ENCODE measurements around the gene ALS2CL.
A peak's percentile ranks its signal among the peaks of the same experiment; 100 is the strongest.

Gene ALS2CL

DNA sequence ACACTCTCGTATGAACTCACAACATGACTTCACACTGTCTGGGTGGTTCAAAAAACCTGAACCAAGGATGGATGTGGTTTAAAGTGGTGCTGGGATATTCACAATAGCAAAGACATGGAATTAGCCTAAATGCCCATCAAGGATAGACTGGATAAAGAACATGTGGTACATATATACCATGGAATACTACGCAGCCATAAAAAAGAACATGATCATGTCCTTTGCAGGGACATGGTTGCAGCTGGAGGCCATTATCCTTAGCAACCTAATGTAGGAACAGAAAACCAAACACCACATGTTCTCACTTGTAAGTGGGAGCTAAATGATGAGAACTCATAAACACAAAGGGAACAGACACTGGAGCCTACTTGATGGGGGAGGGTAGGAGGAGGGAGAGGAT lies 27.5 kb upstream of the ALS2CL start:
- TF ChIP-seq, protein P1, sequence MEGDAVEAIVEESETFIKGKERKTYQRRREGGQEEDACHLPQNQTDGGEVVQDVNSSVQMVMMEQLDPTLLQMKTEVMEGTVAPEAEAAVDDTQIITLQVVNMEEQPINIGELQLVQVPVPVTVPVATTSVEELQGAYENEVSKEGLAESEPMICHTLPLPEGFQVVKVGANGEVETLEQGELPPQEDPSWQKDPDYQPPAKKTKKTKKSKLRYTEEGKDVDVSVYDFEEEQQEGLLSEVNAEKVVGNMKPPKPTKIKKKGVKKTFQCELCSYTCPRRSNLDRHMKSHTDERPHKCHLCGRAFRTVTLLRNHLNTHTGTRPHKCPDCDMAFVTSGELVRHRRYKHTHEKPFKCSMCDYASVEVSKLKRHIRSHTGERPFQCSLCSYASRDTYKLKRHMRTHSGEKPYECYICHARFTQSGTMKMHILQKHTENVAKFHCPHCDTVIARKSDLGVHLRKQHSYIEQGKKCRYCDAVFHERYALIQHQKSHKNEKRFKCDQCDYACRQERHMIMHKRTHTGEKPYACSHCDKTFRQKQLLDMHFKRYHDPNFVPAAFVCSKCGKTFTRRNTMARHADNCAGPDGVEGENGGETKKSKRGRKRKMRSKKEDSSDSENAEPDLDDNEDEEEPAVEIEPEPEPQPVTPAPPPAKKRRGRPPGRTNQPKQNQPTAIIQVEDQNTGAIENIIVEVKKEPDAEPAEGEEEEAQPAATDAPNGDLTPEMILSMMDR (conservative IDR thresholded peaks at IDR 0.05; ENCODE audit: low read depth, low read length), result no peak
- DNase-seq (ENCODE audit: low read depth), result no peak
- no peak overlapping the region for H3K4me3 ChIP-seq (ENCODE audit: low read length)

DNA sequence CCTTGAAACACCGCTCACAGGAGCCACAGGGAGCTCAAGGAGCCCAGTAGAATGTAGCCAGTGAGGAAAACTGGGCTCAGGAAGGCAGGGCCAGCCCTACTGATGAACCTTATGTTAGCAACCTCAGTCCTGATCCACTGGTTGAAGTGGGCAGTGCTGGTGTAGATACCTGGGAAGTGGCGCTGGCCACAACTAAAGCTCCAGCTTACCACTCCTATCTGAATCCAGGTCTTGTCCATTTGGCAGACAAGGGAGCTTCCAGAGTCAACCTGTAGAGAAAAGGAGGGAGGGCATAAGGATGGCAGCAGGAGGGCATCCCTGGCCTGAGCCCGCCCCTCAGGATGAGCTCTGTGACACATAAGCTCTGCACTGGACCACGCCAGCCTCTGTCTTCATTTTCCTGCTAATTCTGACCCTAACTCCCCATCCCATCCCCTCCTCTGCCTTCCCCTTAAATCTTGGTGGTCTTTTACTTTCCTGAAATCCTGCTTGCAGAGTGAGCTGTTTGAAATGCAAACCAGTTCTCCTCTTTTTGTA lies 26.3 kb upstream of the ALS2CL start:
- DNase-seq (ENCODE audit: low read depth), result no peak

DNA sequence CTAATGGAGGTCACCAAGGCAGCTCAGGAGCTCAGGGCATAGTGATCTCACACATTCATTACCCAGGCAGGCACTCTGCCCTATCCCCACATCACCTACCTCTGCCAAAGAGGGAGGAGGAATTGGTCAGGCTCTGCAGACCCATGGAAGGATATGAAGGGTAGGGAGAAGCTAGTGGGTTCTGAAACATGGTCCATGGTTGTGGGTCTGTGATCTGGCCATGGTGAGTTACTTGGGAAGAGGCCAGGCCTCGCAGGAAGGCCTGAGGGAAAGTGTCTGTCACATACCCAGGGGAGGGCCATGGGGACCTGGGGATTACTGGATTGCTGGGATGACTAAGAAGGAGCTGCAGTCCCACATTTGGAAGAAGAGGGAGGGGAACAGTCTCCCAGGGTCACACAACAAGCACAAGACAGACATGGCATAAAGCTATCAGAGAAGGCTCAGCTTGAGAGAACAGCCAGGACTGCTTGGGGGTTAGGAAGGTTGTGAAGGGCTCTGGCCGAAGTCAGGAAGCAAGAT lies 25.6 kb upstream of the ALS2CL start:
- no peak overlapping the region for H3K4me3 ChIP-seq (ENCODE audit: low read length)
- TF ChIP-seq, protein P1 (conservative IDR thresholded peaks at IDR 0.05; ENCODE audit: low read depth, low read length), result no peak
- no peak for DNase-seq (ENCODE audit: low read depth)

More for the DNA sequence above, 26.3 kb upstream of the ALS2CL start:
- TF ChIP-seq, protein P1 (conservative IDR thresholded peaks at IDR 0.05; ENCODE audit: low read depth, low read length), result no peak
- no peak overlapping the region for H3K4me3 ChIP-seq (ENCODE audit: low read length)

DNA sequence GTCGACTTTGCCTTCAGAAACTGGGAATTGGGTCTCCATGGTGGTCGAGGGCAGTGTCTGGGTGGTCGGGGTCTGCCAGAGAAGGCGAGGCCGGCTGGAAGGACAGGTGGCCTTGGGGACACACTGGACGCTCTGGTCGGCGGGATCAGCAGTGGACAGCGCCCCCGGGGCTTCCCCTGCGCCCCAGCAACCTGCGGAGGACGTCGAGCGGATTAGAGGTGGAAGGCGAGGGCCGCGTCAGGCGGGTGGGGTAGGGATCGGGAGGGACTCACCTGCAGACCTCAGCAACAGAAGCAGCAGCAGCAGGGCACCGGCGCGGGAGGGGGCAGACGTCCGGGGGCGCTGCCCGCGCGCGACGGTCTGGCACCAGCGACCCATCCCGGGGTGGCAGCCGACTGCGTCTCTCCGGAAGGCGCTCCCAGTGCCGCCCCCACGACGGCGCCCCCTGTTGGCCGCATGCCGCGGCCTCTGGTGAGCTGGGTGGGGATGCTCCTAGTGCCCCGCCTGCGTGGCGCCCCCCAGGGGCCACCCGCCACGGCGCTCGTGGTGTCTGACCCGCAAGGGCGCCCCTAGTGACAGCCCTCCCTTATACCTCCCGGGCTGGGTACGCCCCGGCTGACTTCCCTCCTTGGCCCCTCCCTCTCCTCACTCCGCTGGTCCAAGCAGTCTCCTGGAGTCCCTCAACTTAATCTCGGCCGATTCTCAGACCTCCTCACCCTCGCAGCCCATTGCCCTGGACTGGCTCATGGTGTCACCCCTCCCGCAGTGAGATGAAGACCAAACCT lies 24.2 kb upstream of the ALS2CL start, which contains the start of gene PRSS50:
TSS of gene PRSS50 (minus strand) at position 423 of the 785 bp plus-strand sequence. CDS start at position 378, 45 bp downstream.
- TF ChIP-seq, protein P1 (conservative IDR thresholded peaks at IDR 0.05; ENCODE audit: low read depth, low read length), result peak; percentile 41
- H3K4me3 ChIP-seq (ENCODE audit: low read length), result no peak within 1 kb of the TSS
- no peak for DNase-seq (ENCODE audit: low read depth)

DNA sequence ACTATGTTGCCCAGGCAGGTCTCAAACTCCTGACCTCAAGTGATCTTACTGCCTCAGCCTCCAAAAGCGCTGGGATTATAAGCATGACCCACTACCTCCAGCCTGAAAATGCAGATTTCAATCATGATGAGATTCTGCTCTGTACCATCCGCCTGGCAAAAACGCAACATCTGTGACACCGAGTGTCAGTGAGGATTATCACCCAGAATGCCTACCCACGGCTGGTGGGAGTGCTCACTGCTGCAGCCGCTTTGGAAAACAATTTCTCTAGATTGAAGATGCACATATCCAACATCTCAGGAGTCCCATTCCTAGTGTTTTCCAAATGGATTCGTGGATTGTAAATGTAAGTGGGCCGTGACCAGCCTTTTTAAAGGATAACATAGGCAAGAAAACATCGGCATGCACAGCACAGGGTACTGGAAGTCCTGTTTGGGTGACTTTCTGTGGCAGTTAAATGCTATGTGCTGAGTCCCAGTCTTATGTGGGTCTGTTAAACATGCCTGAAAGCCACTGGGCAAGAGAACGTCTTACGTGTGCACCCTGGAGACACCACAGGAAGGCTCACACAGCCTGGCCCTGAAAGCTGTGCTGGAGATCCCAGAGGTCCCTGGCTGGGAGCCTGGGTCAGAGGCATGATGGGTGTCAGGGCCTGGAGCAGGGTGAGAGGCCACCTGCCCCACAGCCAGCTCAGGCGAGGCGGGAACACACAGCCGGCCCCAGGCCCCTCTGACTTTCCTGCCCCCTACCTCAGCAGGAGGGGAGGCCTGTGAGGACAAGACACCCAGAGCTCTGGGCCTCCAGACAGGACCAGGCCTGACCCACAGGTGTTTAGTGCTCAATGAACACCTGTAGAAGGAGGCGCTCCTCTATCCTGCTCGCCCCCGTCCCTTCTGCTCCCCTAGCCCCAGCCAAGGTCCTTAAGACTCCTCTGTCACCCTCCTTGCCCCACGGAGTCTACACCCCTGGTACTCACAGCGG lies 23.3 kb upstream of the ALS2CL start:
- H3K4me3 ChIP-seq (ENCODE audit: low read length), result no peak overlapping the region
- TF ChIP-seq, protein P1 (conservative IDR thresholded peaks at IDR 0.05; ENCODE audit: low read depth, low read length), result no peak
- no peak for DNase-seq (ENCODE audit: low read depth)

DNA sequence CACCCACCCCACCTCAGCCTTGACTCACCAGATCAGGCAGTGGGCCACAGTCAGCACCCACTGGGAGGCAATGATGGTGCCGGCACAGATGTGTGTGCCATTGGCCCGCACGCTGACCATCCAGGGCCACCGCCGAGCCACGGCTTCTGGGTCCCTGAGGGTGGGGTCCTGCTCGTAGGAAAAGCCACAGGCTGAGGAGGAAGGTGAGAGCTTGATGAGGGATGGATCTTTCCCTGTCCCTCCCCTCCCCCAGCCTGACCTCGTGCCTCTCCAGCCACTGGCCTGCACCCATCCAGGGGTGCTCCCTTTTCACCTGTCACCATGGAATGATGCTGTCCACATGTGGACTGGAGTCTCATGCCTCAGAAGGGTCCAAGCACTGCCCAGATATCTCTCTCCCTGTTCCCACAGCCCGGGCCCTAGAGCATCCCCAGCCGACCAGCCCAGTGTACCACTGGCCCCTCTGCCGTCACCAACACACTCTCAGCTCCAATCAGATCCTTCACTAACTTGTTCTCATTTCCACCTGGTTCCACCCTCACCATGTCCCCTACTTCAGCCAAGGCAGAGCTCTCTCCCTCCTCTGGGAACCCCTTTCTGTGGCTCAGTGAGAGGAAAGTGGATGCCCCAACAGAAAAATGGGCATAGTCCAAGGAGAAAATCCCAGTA lies 22.2 kb upstream of the ALS2CL start:
- no peak for DNase-seq (ENCODE audit: low read depth)
- H3K4me3 ChIP-seq (ENCODE audit: low read length), result no peak overlapping the region
- TF ChIP-seq, protein P1 (conservative IDR thresholded peaks at IDR 0.05; ENCODE audit: low read depth, low read length), result no peak
